ENCODE measurements around the gene FGD5. TPM values are rescaled to one million over a fixed set of nuclear protein-coding genes. Genes with fewer than 3 reads are reported as not detected.

Gene FGD5
- total RNA-seq, 1 donor: under 0.01 TPM

DNA sequence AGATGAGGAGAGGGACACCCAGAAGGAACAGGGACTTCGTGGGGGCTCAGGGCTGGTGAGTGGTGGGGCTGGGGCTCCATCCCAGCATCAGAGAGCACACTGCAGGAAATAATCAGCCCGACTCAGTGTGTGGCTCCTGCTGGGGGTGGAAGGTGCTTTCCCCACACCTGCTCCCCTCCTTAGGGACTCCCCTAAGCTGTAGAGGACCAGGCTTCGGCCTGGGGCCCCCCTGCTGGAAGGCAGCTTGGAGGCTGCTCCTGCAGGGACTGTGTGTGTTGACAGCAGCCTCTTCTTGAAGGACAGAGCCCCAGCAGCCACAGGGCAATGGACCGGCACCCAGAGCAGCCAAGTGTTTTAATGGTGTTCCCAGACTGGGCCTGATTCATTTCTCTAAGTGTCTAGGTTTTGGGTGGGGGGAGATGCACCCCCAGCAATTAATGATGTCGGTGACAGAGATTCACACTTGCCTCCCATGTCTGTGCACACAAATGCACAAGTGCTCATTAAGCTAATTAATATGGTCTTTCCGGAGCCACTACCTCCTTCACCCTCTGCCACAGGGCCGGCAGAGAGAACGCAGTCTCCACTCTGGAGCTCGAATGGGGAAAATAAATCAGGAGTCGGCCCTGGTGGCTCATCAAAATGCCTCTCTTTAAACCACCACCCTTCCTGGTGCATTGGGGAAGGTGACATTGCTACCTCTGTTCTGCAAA is 16.9 kb upstream of the FGD5 start:
- DNase-seq (ENCODE audit: low read depth): no peak
- no peak overlapping the region for H3K4me3 ChIP-seq (ENCODE audit: low read depth, low read length)
- TF ChIP-seq, protein P1, sequence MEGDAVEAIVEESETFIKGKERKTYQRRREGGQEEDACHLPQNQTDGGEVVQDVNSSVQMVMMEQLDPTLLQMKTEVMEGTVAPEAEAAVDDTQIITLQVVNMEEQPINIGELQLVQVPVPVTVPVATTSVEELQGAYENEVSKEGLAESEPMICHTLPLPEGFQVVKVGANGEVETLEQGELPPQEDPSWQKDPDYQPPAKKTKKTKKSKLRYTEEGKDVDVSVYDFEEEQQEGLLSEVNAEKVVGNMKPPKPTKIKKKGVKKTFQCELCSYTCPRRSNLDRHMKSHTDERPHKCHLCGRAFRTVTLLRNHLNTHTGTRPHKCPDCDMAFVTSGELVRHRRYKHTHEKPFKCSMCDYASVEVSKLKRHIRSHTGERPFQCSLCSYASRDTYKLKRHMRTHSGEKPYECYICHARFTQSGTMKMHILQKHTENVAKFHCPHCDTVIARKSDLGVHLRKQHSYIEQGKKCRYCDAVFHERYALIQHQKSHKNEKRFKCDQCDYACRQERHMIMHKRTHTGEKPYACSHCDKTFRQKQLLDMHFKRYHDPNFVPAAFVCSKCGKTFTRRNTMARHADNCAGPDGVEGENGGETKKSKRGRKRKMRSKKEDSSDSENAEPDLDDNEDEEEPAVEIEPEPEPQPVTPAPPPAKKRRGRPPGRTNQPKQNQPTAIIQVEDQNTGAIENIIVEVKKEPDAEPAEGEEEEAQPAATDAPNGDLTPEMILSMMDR (IDR thresholded peaks at IDR 0.05; ENCODE audit: insufficient read depth, low read depth, low read length): no peak

DNA sequence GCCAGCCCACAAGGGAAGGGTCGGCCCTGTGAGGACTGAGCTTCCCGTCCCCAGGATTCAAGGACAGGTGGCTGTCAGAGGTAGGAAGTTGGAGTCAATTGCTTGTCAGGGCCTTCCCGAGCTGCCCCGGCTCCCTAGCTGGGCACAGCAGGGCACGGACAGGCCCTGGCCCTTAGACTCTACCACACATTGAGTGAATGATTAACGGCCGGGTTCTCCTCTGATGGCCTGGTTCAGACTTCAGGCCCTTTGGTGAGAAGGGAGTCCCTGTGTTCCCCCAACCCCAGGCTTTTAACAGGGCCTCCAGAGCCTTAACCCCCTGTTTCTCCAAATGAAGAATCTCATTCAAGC is 16.4 kb upstream of the FGD5 start:
- no peak overlapping the region for H3K4me3 ChIP-seq (ENCODE audit: low read depth, low read length)

DNA sequence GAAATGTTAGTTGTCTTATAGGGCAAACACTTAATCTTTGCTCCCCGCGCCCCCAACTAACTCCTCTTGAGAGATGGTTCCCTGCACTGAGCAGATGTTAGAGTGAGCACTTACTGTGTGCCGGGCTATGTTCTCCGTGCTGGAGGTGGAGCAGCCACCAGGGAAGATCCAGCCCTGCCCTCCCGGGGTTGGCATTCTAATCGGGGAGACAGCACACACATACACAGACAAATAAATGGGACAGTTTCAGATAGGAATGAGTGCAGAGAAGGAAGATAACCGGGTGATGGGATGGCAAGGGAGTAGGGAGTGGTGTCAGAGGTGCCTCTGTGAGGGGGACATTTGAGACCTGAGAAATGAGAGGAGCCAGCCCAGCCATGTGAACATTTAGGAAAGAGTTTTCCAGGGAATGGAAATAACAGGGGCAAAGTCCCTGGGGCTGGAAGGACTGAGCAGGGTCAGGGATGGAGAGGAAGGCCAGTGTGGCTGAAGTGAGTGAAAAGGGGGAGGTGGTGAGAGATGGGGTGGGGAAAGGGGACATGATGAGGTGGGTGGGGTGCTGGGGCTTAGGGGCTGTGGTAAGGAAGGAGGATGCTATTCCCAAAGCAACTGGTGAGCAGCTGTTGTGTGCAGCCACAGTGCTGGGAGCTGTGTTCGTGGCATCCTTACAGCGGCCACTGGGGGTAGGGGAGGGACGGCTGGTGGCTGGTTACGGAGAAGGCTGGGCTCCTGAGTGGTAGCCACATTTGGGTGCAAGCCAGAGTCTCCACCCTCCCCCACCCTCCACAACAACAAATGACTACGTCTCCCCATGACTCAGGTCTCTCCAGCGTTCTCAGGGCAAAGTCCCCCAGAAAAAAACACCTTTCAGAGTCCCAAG is 15.4 kb upstream of the FGD5 start:
- TF ChIP-seq, protein P1 (IDR thresholded peaks at IDR 0.05; ENCODE audit: insufficient read depth, low read depth, low read length): no peak
- no peak overlapping the region for H3K4me3 ChIP-seq (ENCODE audit: low read depth, low read length)
- DNase-seq (ENCODE audit: low read depth): no peak

More for the DNA sequence above, 16.4 kb upstream of the FGD5 start:
- DNase-seq (ENCODE audit: low read depth): no peak
- TF ChIP-seq, protein P1 (IDR thresholded peaks at IDR 0.05; ENCODE audit: insufficient read depth, low read depth, low read length): no peak

DNA sequence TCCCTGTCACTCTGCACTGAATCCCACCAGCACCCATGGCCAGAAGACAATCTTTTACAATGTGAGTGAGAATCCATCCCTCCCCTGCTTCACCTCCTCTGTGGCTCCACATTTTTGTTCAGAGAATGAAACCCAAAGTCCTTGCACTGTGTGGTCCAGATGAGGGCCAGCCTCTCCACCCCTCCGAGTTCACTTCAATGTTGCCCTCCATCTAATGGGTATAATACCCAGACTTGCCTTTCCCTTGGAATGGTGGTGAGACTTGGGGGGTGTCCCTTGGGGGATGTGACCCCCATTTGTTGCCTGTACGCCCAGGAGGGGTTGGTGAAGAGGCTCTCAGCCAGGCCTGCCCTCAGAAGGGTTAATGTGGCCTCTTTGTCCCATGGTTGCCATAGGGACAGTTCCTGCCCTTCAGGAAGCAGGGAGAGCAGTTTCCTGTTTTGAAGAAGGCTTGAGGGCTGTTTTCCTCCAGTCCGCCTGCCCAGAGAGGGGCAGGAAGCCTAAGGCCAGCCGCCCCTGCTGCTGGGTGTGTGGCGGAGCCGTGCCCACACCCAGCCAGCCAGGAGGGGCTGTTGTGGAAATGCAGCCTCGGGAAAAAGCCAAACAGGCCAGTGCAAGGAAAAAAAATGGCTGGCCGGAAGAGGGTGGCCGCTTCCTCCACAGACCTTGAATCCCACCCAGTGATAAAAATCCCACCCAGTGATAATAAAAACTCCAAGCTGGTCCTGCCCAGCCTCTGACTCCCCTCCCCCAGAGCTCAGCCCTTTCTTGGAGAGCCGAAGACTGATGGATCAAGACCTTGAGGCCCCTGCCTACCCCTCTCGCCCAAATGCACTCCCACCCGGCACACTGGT is 14.6 kb upstream of the FGD5 start:
- TF ChIP-seq, protein P1 (IDR thresholded peaks at IDR 0.05; ENCODE audit: insufficient read depth, low read depth, low read length): no peak
- H3K4me3 ChIP-seq (ENCODE audit: low read depth, low read length): no peak overlapping the region
- no peak for DNase-seq (ENCODE audit: low read depth)

DNA sequence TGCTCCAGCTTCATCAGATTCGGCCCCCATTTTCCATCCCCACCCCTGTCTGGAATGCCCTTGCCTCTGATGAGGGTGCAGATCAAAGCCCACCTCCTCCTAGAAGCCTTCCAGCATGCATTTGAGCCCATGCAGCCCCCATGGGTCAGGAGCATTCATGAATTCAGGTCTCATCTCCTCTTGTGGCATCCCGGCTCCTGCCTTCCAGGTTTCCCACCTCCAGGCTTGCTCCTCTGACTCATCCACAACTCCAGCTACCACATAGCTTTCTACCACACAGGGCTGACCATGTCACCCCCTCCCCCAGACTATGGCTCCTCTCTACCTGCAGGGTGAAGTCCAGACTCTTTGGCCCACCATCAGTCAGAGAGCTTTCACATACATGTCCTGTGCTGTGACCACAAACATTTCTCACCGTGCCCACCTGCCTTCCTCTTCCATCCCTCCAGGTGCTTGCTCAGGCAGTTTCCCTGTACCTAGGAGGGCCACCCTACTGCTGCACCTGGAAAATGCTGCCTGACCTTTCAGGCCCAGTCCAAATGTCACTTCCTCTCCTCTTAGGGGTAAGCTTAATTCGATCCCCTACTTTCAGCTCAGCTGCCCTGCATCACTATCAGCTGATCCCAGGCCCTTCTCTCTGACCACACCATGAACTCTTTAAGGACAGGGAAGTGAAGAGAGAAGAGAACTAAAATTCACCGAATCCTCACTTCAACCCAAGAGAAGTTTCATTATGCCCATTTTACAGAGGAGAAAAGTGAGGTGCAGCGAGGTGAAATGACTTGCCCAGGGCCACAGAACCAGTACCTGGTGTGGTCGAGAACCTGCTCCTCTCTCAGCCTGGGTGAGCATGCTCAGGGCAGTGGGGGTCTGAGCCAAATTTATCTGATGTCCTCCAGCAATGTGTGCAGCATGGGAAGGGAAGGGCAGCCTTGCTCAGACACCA is 13.7 kb upstream of the FGD5 start:
- TF ChIP-seq, protein P1 (IDR thresholded peaks at IDR 0.05; ENCODE audit: insufficient read depth, low read depth, low read length): no peak
- DNase-seq (ENCODE audit: low read depth): no peak
- H3K4me3 ChIP-seq (ENCODE audit: low read depth, low read length): no peak overlapping the region

All from fibroblast of villous mesenchyme (primary cell).